Spleen (tissue), 11 donors: ENCODE results near the gene CLCN6. TPM values are rescaled to one million over a fixed set of nuclear protein-coding genes. Genes with fewer than 3 reads are reported as not detected.

Experiments
- DNase-seq: peaks from one replicate; pipeline ENCODE4 v3.0.0-alpha.2; 2020
- H3K27ac ChIP-seq, 8 donors: fragments of 200-600 bp; sonication (generic) in 7 of 8; 1 replicate in 4 of 8; 2 replicates in 4 of 8; pipeline versions ENCODE4 v1.5.0 to v1.8.0; 2016 to 2021; ENCODE audit warnings: inconsistent platforms in 4 of 8, mild to moderate bottlenecking in 4 of 8, moderate library complexity in 1 of 8
- H3K27me3 ChIP-seq, 7 donors: fragments of 200-600 bp; sonication (generic) in 6 of 7; replicated peaks in 1 of 7; 1 replicate in 4 of 7; 2 replicates in 3 of 7; pipeline versions ENCODE4 v1.5.0 to v1.8.0; 2016 to 2021; ENCODE audit warnings: inconsistent platforms in 3 of 7, mild to moderate bottlenecking in 1 of 7
- H3K36me3 ChIP-seq, 6 donors: fragments of 200-600 bp; sonication (generic) in 5 of 6; 1 replicate in 4 of 6; 2 replicates in 2 of 6; pipeline versions ENCODE4 v1.5.0 to v1.8.0; 2016 to 2021; ENCODE audit warnings: inconsistent platforms in 2 of 6
- H3K4me1 ChIP-seq, 6 donors: fragments of 200-600 bp; sonication (generic) in 5 of 6; 1 replicate in 3 of 6; 2 replicates in 3 of 6; pipeline versions ENCODE4 v1.5.0 to v1.8.0; 2016 to 2021; ENCODE audit warnings: inconsistent platforms in 3 of 6
- H3K4me3 ChIP-seq, 8 donors: fragments of 200-600 bp; sonication (generic) in 7 of 8; 1 replicate in 4 of 8; 2 replicates in 4 of 8; pipeline versions ENCODE4 v1.5.0 to v1.8.0; 2016 to 2021; ENCODE audit warnings: inconsistent platforms in 4 of 8, mild to moderate bottlenecking in 4 of 8, moderate library complexity in 2 of 8
- H3K9me3 ChIP-seq, 8 donors: fragments of 200-600 bp; sonication (generic) in 7 of 8; 1 replicate in 4 of 8; 2 replicates in 4 of 8; pipeline versions ENCODE4 v1.5.0 to v1.8.0; 2016 to 2021; ENCODE audit warnings: inconsistent platforms in 4 of 8
- CTCF ChIP-seq, 11 experiments: fragments of 200-600 bp in 7 of 11; fragments of 450-650 bp in 4 of 11; sonication (generic) in 4 of 11; IDR thresholded peaks in 8 of 11; conservative IDR thresholded peaks in 3 of 11; 1 replicate in 7 of 11; 2 replicates in 4 of 11; pipeline versions ENCODE4 v1.4.0 to v1.8.0; 2016 to 2021; ENCODE audit warnings: antibody characterized with exemption in 11 of 11, inconsistent platforms in 4 of 11, mild to moderate bottlenecking in 1 of 11
- POLR2A ChIP-seq, 3 donors: fragments of 450-650 bp; IDR thresholded peaks; one replicate each; pipeline ENCODE4 v1.5.1; 2017; ENCODE audit warnings: antibody characterized with exemption in 3 of 3, mild to moderate bottlenecking in 1 of 3
- POLR2AphosphoS5 ChIP-seq, 3 donors: sonication (generic); formaldehyde crosslinking; IDR thresholded peaks; one replicate each; pipeline ENCODE4 v1.5.1; 2017; ENCODE audit warnings: antibody characterized with exemption in 3 of 3
- WGBS, 5 donors: extraction: QIAGEN DNeasy Blood & Tissue Kit in 3 of 5; methylation state at CpG; one replicate each; pipeline versions ENCODE4 v1.1.5 to v1.1.7; 2013 to 2018; 5-methylcytosine and 5-hydroxymethylcytosine counted together
- intact Hi-C: fragments of 100-400 bp; cut with DNase I; formaldehyde crosslinking; loops from one replicate; pipeline ENCODE4 v1.15.0; 2023; ENCODE audit warnings: low total_unique reads
- polyA plus RNA-seq, 3 donors: library from polyadenylated mRNA; stranded (reverse); fragments of 200-250 nt; gene quantifications; one replicate each; pipeline ENCODE4 v1.2.1, GENCODE V29; 2013
- total RNA-seq, 7 donors: library from RNA; depleted of rRNA in 3 of 7; stranded (reverse); fragments of >200 nt in 3 of 7; fragmentation: NEBNext Ultra II Directional in 4 of 7; extraction: Animal tissue kit (Norgen Biotek cat#: 25700) in 4 of 7; gene quantifications; one replicate each; pipeline versions ENCODE4 v1.1.0 to v1.2.1, GENCODE V29; 2016 to 2021
- donor health status: healthy with polysubstance abuse.
- donor health status: DM: no; HTN: no; CAD: no; lungs with moderate emphysema.
- donor health status: DM: no; HTN: no; CAD: no.
- donor health status: Bipolar disorder and iron deficiency.
- donor health status: healthy.
- donor health status: DM: no; HTN: no; CAD: no.
- donor health status: DM: yes; HTN: yes; CAD: no.

The CLCN6 gene
- total and polyA plus RNA-seq, 10 donors: 6.3 to 34.4 (median 23.2) TPM

GRCh38 chr1:11826946-11827345, 21.0 kb downstream of the CLCN6 start:
- Histone ChIP-seq H3K27me3 (no peaks in the 10 kb centered on the region), H3K36me3 (peaks cover 4 to 100% (median 89%) of the 10 kb centered on the region in 6 donors), H3K9me3 (no peaks in the 10 kb centered on the region), H3K27ac (no peak overlapping the region), H3K4me3 (no peak overlapping the region), H3K4me1 (no peaks in the 10 kb centered on the region)
- DNase-seq: no peak
- 91 to 97% (median 95%) methylated on average over 9 of the region's 9 CpGs for WGBS, 5 donors
- intact Hi-C loops: no loop called here
- no peak for TF ChIP-seq POLR2AphosphoS5 (IDR thresholded peaks at IDR 0.05)
- no peak for TF ChIP-seq CTCF (IDR thresholded peaks at IDR 0.05 in 8 of 11, conservative IDR thresholded peaks at IDR 0.05 in 3 of 11)
- TF ChIP-seq POLR2A (IDR thresholded peaks at IDR 0.05): no peak

- Histone ChIP-seq H3K27me3 (no peaks in the 10 kb centered on the region), H3K9me3 (no peaks in the 10 kb centered on the region), H3K4me1 (no peaks in the 10 kb centered on the region), H3K36me3 (peaks cover 5 to 100% (median 90%) of the 10 kb centered on the region in 6 donors), H3K27ac (no peak overlapping the region), H3K4me3 (no peak overlapping the region)
- intact Hi-C loops: no loop called here
- peak in 1 of 3 donors; percentile 53 for TF ChIP-seq POLR2AphosphoS5 (IDR thresholded peaks at IDR 0.05)
- no peak for TF ChIP-seq CTCF (IDR thresholded peaks at IDR 0.05 in 8 of 11, conservative IDR thresholded peaks at IDR 0.05 in 3 of 11)
- WGBS, 5 donors: 91 to 97% (median 94%) methylated on average over 19 of the region's 19 CpGs
- no peak for DNase-seq
Observed at GRCh38 chr1:11828511-11828910, 22.5 kb downstream of the CLCN6 start.

GRCh38 chr1:11831945-11832725, 26.1 kb downstream of the CLCN6 start:
- DNase-seq: no peak
- no peaks in the 10 kb centered on the region for H3K9me3 ChIP-seq
- 82 to 95% (median 91%) methylated on average over 9 of the region's 9 CpGs for WGBS, 5 donors
- H3K4me3 ChIP-seq: no peak overlapping the region
- no peak overlapping the region for H3K27ac ChIP-seq
- intact Hi-C loops: no loop called here
- no peaks in the 10 kb centered on the region for H3K27me3 ChIP-seq
- H3K36me3 ChIP-seq: peaks cover 7 to 100% (median 91%) of the 10 kb centered on the region in 6 donors
- TF ChIP-seq POLR2AphosphoS5 (IDR thresholded peaks at IDR 0.05) (peak in 1 of 3 donors; percentile 37), POLR2A (IDR thresholded peaks at IDR 0.05) (no peak), CTCF (IDR thresholded peaks at IDR 0.05 in 8 of 11, conservative IDR thresholded peaks at IDR 0.05 in 3 of 11) (no peak)
- no peaks in the 10 kb centered on the region for H3K4me1 ChIP-seq

- Histone ChIP-seq H3K27ac (no peak overlapping the region), H3K36me3 (peaks cover 7 to 100% (median 92%) of the 10 kb centered on the region in 6 donors), H3K27me3 (no peaks in the 10 kb centered on the region), H3K4me1 (peaks cover 0 to 1% (median under 1%) of the 10 kb centered on the region in 6 donors), H3K4me3 (no peak overlapping the region), H3K9me3 (no peaks in the 10 kb centered on the region)
- intact Hi-C loops: no loop called here
- WGBS, 5 donors: 92 to 99% (median 93%) methylated on average over 8 of the region's 8 CpGs
- DNase-seq: no peak
- TF ChIP-seq POLR2A (IDR thresholded peaks at IDR 0.05) (no peak), CTCF (IDR thresholded peaks at IDR 0.05 in 8 of 11, conservative IDR thresholded peaks at IDR 0.05 in 3 of 11) (no peak), POLR2AphosphoS5 (IDR thresholded peaks at IDR 0.05) (no peak)
Observed at GRCh38 chr1:11833497-11833896, 27.5 kb downstream of the CLCN6 start.
